ENCODE results near the gene KCNC1.

KCNC1 gene

GRCh38 chr11:17765356-17766072, 30.9 kb downstream of the KCNC1 start:
- H3K9me3 ChIP-seq (ENCODE audit: low read depth, low read length) = no peaks in the 10 kb centered on the region
- no peak overlapping the region for H3K9ac ChIP-seq (ENCODE audit: insufficient read length)
- H3K36me3 ChIP-seq (ENCODE audit: insufficient read depth, low read length) = no peaks in the 10 kb centered on the region
- no peak for TF ChIP-seq POLR2AphosphoS5 (IDR thresholded peaks at IDR 0.05; ENCODE audit: borderline replicate concordance, low read depth, low read length)
- no peak for TF ChIP-seq FOXP2 (optimal IDR thresholded peaks at IDR 0.05; ENCODE audit: control extremely low read depth, extremely low read length, insufficient read depth)
- TF ChIP-seq EZH2 (IDR thresholded peaks at IDR 0.05) = no peak
- no peak for DNase-seq (ENCODE audit: low read depth, low spot score)
- H3K27ac ChIP-seq = no peak overlapping the region
- H3K4me3 ChIP-seq = no peak overlapping the region

GRCh38 chr11:17766073-17766359, 31.4 kb downstream of the KCNC1 start:
- Histone ChIP-seq H3K27ac (no peak overlapping the region), H3K9ac (ENCODE audit: insufficient read length) (no peak overlapping the region), H3K9me3 (ENCODE audit: low read depth, low read length) (no peaks in the 10 kb centered on the region), H3K4me3 (no peak overlapping the region), H3K36me3 (ENCODE audit: insufficient read depth, low read length) (no peaks in the 10 kb centered on the region)
- no peak for TF ChIP-seq POLR2AphosphoS5 (IDR thresholded peaks at IDR 0.05; ENCODE audit: borderline replicate concordance, low read depth, low read length)
- no peak for TF ChIP-seq FOXP2 (optimal IDR thresholded peaks at IDR 0.05; ENCODE audit: control extremely low read depth, extremely low read length, insufficient read depth)
- TF ChIP-seq EZH2 (IDR thresholded peaks at IDR 0.05) = no peak
- DNase-seq (ENCODE audit: low read depth, low spot score) = no peak

GRCh38 chr11:17766590-17766989, 32.0 kb downstream of the KCNC1 start:
- DNase-seq (ENCODE audit: low read depth, low spot score) = no peak
- no peak overlapping the region for H3K27ac ChIP-seq
- TF ChIP-seq FOXP2 (optimal IDR thresholded peaks at IDR 0.05; ENCODE audit: control extremely low read depth, extremely low read length, insufficient read depth) (no peak), POLR2AphosphoS5 (IDR thresholded peaks at IDR 0.05; ENCODE audit: borderline replicate concordance, low read depth, low read length) (no peak), EZH2 (IDR thresholded peaks at IDR 0.05) (no peak)
- H3K36me3 ChIP-seq (ENCODE audit: insufficient read depth, low read length) = no peaks in the 10 kb centered on the region
- no peaks in the 10 kb centered on the region for H3K9me3 ChIP-seq (ENCODE audit: low read depth, low read length)
- no peak overlapping the region for H3K9ac ChIP-seq (ENCODE audit: insufficient read length)
- no peak overlapping the region for H3K4me3 ChIP-seq

- no peak for DNase-seq (ENCODE audit: low read depth, low spot score)
- no peak overlapping the region for H3K27ac ChIP-seq
- no peaks in the 10 kb centered on the region for H3K9me3 ChIP-seq (ENCODE audit: low read depth, low read length)
- TF ChIP-seq FOXP2 (optimal IDR thresholded peaks at IDR 0.05; ENCODE audit: control extremely low read depth, extremely low read length, insufficient read depth) = no peak
- TF ChIP-seq POLR2AphosphoS5 (IDR thresholded peaks at IDR 0.05; ENCODE audit: borderline replicate concordance, low read depth, low read length) = no peak
- TF ChIP-seq EZH2 (IDR thresholded peaks at IDR 0.05) = no peak
- H3K36me3 ChIP-seq (ENCODE audit: insufficient read depth, low read length) = no peaks in the 10 kb centered on the region
- H3K4me3 ChIP-seq = no peak overlapping the region
- no peak overlapping the region for H3K9ac ChIP-seq (ENCODE audit: insufficient read length)
Measured at GRCh38 chr11:17767301-17767885, 32.8 kb downstream of the KCNC1 start.

- no peaks in the 10 kb centered on the region for H3K36me3 ChIP-seq (ENCODE audit: insufficient read depth, low read length)
- H3K9ac ChIP-seq (ENCODE audit: insufficient read length) = no peak overlapping the region
- H3K4me3 ChIP-seq = no peak overlapping the region
- no peaks in the 10 kb centered on the region for H3K9me3 ChIP-seq (ENCODE audit: low read depth, low read length)
- DNase-seq (ENCODE audit: low read depth, low spot score) = no peak
- TF ChIP-seq POLR2AphosphoS5 (IDR thresholded peaks at IDR 0.05; ENCODE audit: borderline replicate concordance, low read depth, low read length) = no peak
- TF ChIP-seq EZH2 (IDR thresholded peaks at IDR 0.05) = no peak
- no peak for TF ChIP-seq FOXP2 (optimal IDR thresholded peaks at IDR 0.05; ENCODE audit: control extremely low read depth, extremely low read length, insufficient read depth)
- no peak overlapping the region for H3K27ac ChIP-seq
Measured at GRCh38 chr11:17767914-17768313, 33.3 kb downstream of the KCNC1 start.

- no peak overlapping the region for H3K27ac ChIP-seq
- no peak for DNase-seq (ENCODE audit: low read depth, low spot score)
- TF ChIP-seq FOXP2 (optimal IDR thresholded peaks at IDR 0.05; ENCODE audit: control extremely low read depth, extremely low read length, insufficient read depth) (no peak), EZH2 (IDR thresholded peaks at IDR 0.05) (no peak), POLR2AphosphoS5 (IDR thresholded peaks at IDR 0.05; ENCODE audit: borderline replicate concordance, low read depth, low read length) (no peak)
- H3K9ac ChIP-seq (ENCODE audit: insufficient read length) = no peak overlapping the region
- H3K36me3 ChIP-seq (ENCODE audit: insufficient read depth, low read length) = no peaks in the 10 kb centered on the region
- no peak overlapping the region for H3K4me3 ChIP-seq
- no peaks in the 10 kb centered on the region for H3K9me3 ChIP-seq (ENCODE audit: low read depth, low read length)
Measured at GRCh38 chr11:17768547-17768946, 34.0 kb downstream of the KCNC1 start.

GRCh38 chr11:17769218-17769617, 34.6 kb downstream of the KCNC1 start:
- Histone ChIP-seq H3K36me3 (ENCODE audit: insufficient read depth, low read length) (no peaks in the 10 kb centered on the region), H3K9ac (ENCODE audit: insufficient read length) (no peak overlapping the region), H3K4me3 (no peak overlapping the region), H3K27ac (no peak overlapping the region), H3K9me3 (ENCODE audit: low read depth, low read length) (no peaks in the 10 kb centered on the region)
- DNase-seq (ENCODE audit: low read depth, low spot score) = no peak
- TF ChIP-seq FOXP2 (optimal IDR thresholded peaks at IDR 0.05; ENCODE audit: control extremely low read depth, extremely low read length, insufficient read depth) = no peak
- TF ChIP-seq EZH2 (IDR thresholded peaks at IDR 0.05) = no peak
- TF ChIP-seq POLR2AphosphoS5 (IDR thresholded peaks at IDR 0.05; ENCODE audit: borderline replicate concordance, low read depth, low read length) = no peak

GRCh38 chr11:17770048-17770652, 35.6 kb downstream of the KCNC1 start:
- Histone ChIP-seq H3K27ac (no peak overlapping the region), H3K9ac (ENCODE audit: insufficient read length) (no peak overlapping the region), H3K4me3 (no peak overlapping the region), H3K9me3 (ENCODE audit: low read depth, low read length) (no peaks in the 10 kb centered on the region), H3K36me3 (ENCODE audit: insufficient read depth, low read length) (no peaks in the 10 kb centered on the region)
- no peak for TF ChIP-seq EZH2 (IDR thresholded peaks at IDR 0.05)
- no peak for TF ChIP-seq POLR2AphosphoS5 (IDR thresholded peaks at IDR 0.05; ENCODE audit: borderline replicate concordance, low read depth, low read length)
- TF ChIP-seq FOXP2 (optimal IDR thresholded peaks at IDR 0.05; ENCODE audit: control extremely low read depth, extremely low read length, insufficient read depth) = no peak
- DNase-seq (ENCODE audit: low read depth, low spot score) = no peak

Measured in SK-N-MC (cell line).